ENCODE results near the gene ARHGAP32.
"Not testable (repeated sequence)": the region's sequence is repeated elsewhere in the genome, so short reads cannot be mapped to it uniquely, and the experiment has no call there.

The ARHGAP32 gene

GRCh38 chr11:129144256-129144655 is 47.9 kb downstream of the ARHGAP32 start:
- no peaks in the 10 kb centered on the region for H3K27me3 ChIP-seq (ENCODE audit: insufficient read depth, low read length)
- no peak overlapping the region for H3K9ac ChIP-seq (ENCODE audit: low read depth, low read length)
- H3K4me1 ChIP-seq (ENCODE audit: insufficient read depth, low read length): peaks cover 17% of the 10 kb centered on the region
- H3K36me3 ChIP-seq (ENCODE audit: insufficient read depth, low read depth, low read length): no peaks in the 10 kb centered on the region
- H3K4me3 ChIP-seq (ENCODE audit: low read length): no peak overlapping the region
- H3K27ac ChIP-seq (ENCODE audit: low read length): no peak overlapping the region
- no peaks in the 10 kb centered on the region for H3K9me3 ChIP-seq (ENCODE audit: insufficient read depth, low read depth, low read length)

- H3K4me3 ChIP-seq (ENCODE audit: low read length): no peak overlapping the region
- no peak overlapping the region for H3K9ac ChIP-seq (ENCODE audit: low read depth, low read length)
- no peak overlapping the region for H3K27ac ChIP-seq (ENCODE audit: low read length)
- no peaks in the 10 kb centered on the region for H3K36me3 ChIP-seq (ENCODE audit: insufficient read depth, low read depth, low read length)
- peaks cover 17% of the 10 kb centered on the region for H3K4me1 ChIP-seq (ENCODE audit: insufficient read depth, low read length)
- H3K9me3 ChIP-seq (ENCODE audit: insufficient read depth, low read depth, low read length): no peaks in the 10 kb centered on the region
- H3K27me3 ChIP-seq (ENCODE audit: insufficient read depth, low read length): no peaks in the 10 kb centered on the region
These were observed 48.8 kb downstream of the ARHGAP32 start for GRCh38 chr11:129143335-129143734.

GRCh38 chr11:129141748-129142523 is 50.2 kb downstream of the ARHGAP32 start:
- Histone ChIP-seq H3K36me3 (ENCODE audit: insufficient read depth, low read depth, low read length) (no peaks in the 10 kb centered on the region), H3K4me3 (ENCODE audit: low read length) (no peak overlapping the region), H3K9me3 (ENCODE audit: insufficient read depth, low read depth, low read length) (no peaks in the 10 kb centered on the region), H3K9ac (ENCODE audit: low read depth, low read length) (no peak overlapping the region), H3K27me3 (ENCODE audit: insufficient read depth, low read length) (no peaks in the 10 kb centered on the region), H3K4me1 (ENCODE audit: insufficient read depth, low read length) (peaks cover 17% of the 10 kb centered on the region), H3K27ac (ENCODE audit: low read length) (no peak overlapping the region)

- H3K4me1 ChIP-seq (ENCODE audit: insufficient read depth, low read length): no peaks in the 10 kb centered on the region
- H3K9ac ChIP-seq (ENCODE audit: low read depth, low read length): no peak overlapping the region
- no peaks in the 10 kb centered on the region for H3K36me3 ChIP-seq (ENCODE audit: insufficient read depth, low read depth, low read length)
- no peaks in the 10 kb centered on the region for H3K27me3 ChIP-seq (ENCODE audit: insufficient read depth, low read length)
- H3K4me3 ChIP-seq (ENCODE audit: low read length): no peak overlapping the region
- H3K27ac ChIP-seq (ENCODE audit: low read length): no peak overlapping the region
- no peaks in the 10 kb centered on the region for H3K9me3 ChIP-seq (ENCODE audit: insufficient read depth, low read depth, low read length)
These were observed 60.8 kb downstream of the ARHGAP32 start for GRCh38 chr11:129131316-129131715.

GRCh38 chr11:129128881-129129620 is 63.1 kb downstream of the ARHGAP32 start:
- not testable (repeated sequence) for H3K27me3 ChIP-seq (ENCODE audit: insufficient read depth, low read length); H3K4me3 ChIP-seq (ENCODE audit: low read length); H3K27ac ChIP-seq (ENCODE audit: low read length); H3K9ac ChIP-seq (ENCODE audit: low read depth, low read length); H3K36me3 ChIP-seq (ENCODE audit: insufficient read depth, low read depth, low read length); H3K4me1 ChIP-seq (ENCODE audit: insufficient read depth, low read length); H3K9me3 ChIP-seq (ENCODE audit: insufficient read depth, low read depth, low read length)

- H3K9ac ChIP-seq (ENCODE audit: low read depth, low read length): no peak overlapping the region
- no peak overlapping the region for H3K4me3 ChIP-seq (ENCODE audit: low read length)
- no peak overlapping the region for H3K27ac ChIP-seq (ENCODE audit: low read length)
- H3K4me1 ChIP-seq (ENCODE audit: insufficient read depth, low read length): peaks cover 3% of the 10 kb centered on the region; the same call in 1 of the 2 replicates
- H3K36me3 ChIP-seq (ENCODE audit: insufficient read depth, low read depth, low read length): peaks cover 9% of the 10 kb centered on the region; the same call in 1 of the 2 replicates
- no peaks in the 10 kb centered on the region for H3K9me3 ChIP-seq (ENCODE audit: insufficient read depth, low read depth, low read length)
- no peaks in the 10 kb centered on the region for H3K27me3 ChIP-seq (ENCODE audit: insufficient read depth, low read length)
These were observed 73.1 kb downstream of the ARHGAP32 start for GRCh38 chr11:129119036-129119435.

- Histone ChIP-seq H3K27me3 (ENCODE audit: insufficient read depth, low read length) (no peaks in the 10 kb centered on the region), H3K4me3 (ENCODE audit: low read length) (no peak overlapping the region), H3K9ac (ENCODE audit: low read depth, low read length) (no peak overlapping the region), H3K36me3 (ENCODE audit: insufficient read depth, low read depth, low read length) (no peaks in the 10 kb centered on the region), H3K4me1 (ENCODE audit: insufficient read depth, low read length) (peaks cover 3% of the 10 kb centered on the region; the same call in 1 of the 2 replicates), H3K27ac (ENCODE audit: low read length) (no peak overlapping the region), H3K9me3 (ENCODE audit: insufficient read depth, low read depth, low read length) (no peaks in the 10 kb centered on the region)
These were observed 74.4 kb downstream of the ARHGAP32 start for GRCh38 chr11:129117595-129118350.

- H3K27ac ChIP-seq (ENCODE audit: low read length): no peak overlapping the region
These were observed 76.2 kb downstream of the ARHGAP32 start for GRCh38 chr11:129115652-129116586.

GRCh38 chr11:129109701-129110100 is 82.4 kb downstream of the ARHGAP32 start:
- Histone ChIP-seq H3K27ac (ENCODE audit: low read length) (no peak overlapping the region), H3K27me3 (ENCODE audit: insufficient read depth, low read length) (no peaks in the 10 kb centered on the region), H3K4me3 (ENCODE audit: low read length) (no peak overlapping the region), H3K4me1 (ENCODE audit: insufficient read depth, low read length) (no peaks in the 10 kb centered on the region), H3K9ac (ENCODE audit: low read depth, low read length) (no peak overlapping the region), H3K9me3 (ENCODE audit: insufficient read depth, low read depth, low read length) (no peaks in the 10 kb centered on the region), H3K36me3 (ENCODE audit: insufficient read depth, low read depth, low read length) (no peaks in the 10 kb centered on the region)

More at GRCh38 chr11:129115652-129116586, 76.2 kb downstream of the ARHGAP32 start:
- Histone ChIP-seq H3K9me3 (ENCODE audit: insufficient read depth, low read depth, low read length) (no peaks in the 10 kb centered on the region), H3K9ac (ENCODE audit: low read depth, low read length) (no peak overlapping the region), H3K36me3 (ENCODE audit: insufficient read depth, low read depth, low read length) (no peaks in the 10 kb centered on the region), H3K27me3 (ENCODE audit: insufficient read depth, low read length) (no peaks in the 10 kb centered on the region), H3K4me1 (ENCODE audit: insufficient read depth, low read length) (peaks cover 3% of the 10 kb centered on the region; the same call in 1 of the 2 replicates), H3K4me3 (ENCODE audit: low read length) (no peak overlapping the region)

GRCh38 chr11:129106788-129107187 is 85.3 kb downstream of the ARHGAP32 start:
- Histone ChIP-seq H3K4me1 (ENCODE audit: insufficient read depth, low read length) (no peaks in the 10 kb centered on the region), H3K9me3 (ENCODE audit: insufficient read depth, low read depth, low read length) (no peaks in the 10 kb centered on the region), H3K4me3 (ENCODE audit: low read length) (no peak overlapping the region), H3K27ac (ENCODE audit: low read length) (no peak overlapping the region), H3K9ac (ENCODE audit: low read depth, low read length) (no peak overlapping the region), H3K27me3 (ENCODE audit: insufficient read depth, low read length) (no peaks in the 10 kb centered on the region), H3K36me3 (ENCODE audit: insufficient read depth, low read depth, low read length) (no peaks in the 10 kb centered on the region)

- H3K9ac ChIP-seq (ENCODE audit: low read depth, low read length): no peak overlapping the region
- H3K36me3 ChIP-seq (ENCODE audit: insufficient read depth, low read depth, low read length): no peaks in the 10 kb centered on the region
- H3K4me1 ChIP-seq (ENCODE audit: insufficient read depth, low read length): no peaks in the 10 kb centered on the region
- H3K27ac ChIP-seq (ENCODE audit: low read length): no peak overlapping the region
- no peaks in the 10 kb centered on the region; the same call in 1 of the 2 replicates for H3K9me3 ChIP-seq (ENCODE audit: insufficient read depth, low read depth, low read length)
- no peaks in the 10 kb centered on the region for H3K27me3 ChIP-seq (ENCODE audit: insufficient read depth, low read length)
- no peak overlapping the region for H3K4me3 ChIP-seq (ENCODE audit: low read length)
These were observed 89.4 kb downstream of the ARHGAP32 start for GRCh38 chr11:129102756-129103155.

Data from iPS-20b (cell line).